Skeletal muscle cell (primary cell): ENCODE data around the gene ATF5.

Experiments
- DNase-seq: peaks from one replicate; pipeline ENCODE4 v3.0.0-alpha.2; 2010; ENCODE audit warnings: low read depth
- H3K4me3 ChIP-seq: 2 replicates; pipeline ENCODE4 v1.5.1; 2011; ENCODE audit warnings: low read depth, mild to moderate bottlenecking, control low read depth, low read length, moderate library complexity

ATF5 gene

DNA sequence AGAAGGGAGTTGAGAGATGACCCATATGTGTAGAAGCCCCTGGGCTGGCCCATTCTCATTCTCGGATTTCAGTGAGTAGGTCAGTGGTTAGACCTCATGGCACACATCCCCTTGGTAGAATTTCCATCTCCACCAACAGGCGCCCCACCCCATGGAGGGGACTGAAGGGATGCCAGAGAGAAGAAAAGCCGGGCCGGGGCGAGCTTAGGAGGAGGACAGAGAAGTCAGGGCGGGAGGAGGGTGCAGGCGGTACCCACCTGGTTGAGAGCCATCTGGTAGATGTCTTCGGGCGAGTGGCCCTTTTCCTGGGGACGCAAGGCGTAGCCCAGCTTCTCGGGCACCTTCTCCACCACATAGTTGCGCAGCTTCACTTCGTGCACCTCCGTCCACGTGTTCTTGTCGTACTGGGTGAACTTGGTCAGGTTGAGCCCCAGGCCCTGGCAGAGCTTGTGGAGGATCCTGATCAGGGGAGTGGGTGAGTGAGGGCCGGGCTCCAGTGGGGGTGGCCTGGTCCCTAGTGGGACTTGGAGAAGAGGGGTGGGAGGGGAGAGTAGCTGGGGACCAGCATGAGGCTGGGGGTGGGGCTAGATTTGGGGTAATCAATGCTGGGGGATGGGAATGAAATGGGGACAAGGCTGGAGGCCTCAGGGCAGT, 34.9 kb upstream of the ATF5 start:
- H3K4me3 ChIP-seq = no peak overlapping the region

DNA sequence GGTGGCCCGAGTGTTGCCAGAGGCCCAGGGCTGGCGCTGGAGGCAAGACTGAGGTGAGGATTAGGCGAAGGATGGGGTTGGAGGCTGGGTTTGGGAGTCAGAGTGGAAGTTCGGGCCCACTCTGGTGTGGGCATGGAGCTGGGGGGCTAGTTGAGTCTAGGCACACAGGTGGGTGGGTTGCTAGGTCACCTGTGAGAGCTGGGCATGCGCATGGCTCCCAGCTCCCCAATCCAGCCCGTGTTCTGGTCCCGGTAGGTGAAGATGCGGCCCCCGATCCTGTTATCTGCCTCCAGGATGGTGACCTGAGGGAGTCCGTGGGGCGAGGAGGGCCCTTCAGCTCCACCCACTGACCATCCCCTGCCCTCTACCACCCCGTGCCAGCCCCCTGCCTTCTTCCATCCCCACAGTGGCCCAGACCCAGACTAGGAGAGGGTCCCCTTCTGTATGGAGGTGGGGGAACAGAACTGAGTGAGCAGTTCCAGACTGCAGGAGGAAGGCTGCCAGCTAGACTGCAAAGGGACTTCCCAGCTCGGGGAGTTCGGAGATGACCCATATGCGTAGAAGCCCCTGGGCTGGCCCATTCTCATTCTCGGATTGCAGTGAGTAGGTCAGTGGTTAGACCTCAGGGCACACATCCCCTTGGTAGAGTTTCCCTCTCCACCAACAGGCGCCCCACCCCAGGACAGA, 34.0 kb upstream of the ATF5 start:
- no peak for DNase-seq
- no peak overlapping the region for H3K4me3 ChIP-seq

More for the DNA sequence above, 34.9 kb upstream of the ATF5 start:
- no peak for DNase-seq

DNA sequence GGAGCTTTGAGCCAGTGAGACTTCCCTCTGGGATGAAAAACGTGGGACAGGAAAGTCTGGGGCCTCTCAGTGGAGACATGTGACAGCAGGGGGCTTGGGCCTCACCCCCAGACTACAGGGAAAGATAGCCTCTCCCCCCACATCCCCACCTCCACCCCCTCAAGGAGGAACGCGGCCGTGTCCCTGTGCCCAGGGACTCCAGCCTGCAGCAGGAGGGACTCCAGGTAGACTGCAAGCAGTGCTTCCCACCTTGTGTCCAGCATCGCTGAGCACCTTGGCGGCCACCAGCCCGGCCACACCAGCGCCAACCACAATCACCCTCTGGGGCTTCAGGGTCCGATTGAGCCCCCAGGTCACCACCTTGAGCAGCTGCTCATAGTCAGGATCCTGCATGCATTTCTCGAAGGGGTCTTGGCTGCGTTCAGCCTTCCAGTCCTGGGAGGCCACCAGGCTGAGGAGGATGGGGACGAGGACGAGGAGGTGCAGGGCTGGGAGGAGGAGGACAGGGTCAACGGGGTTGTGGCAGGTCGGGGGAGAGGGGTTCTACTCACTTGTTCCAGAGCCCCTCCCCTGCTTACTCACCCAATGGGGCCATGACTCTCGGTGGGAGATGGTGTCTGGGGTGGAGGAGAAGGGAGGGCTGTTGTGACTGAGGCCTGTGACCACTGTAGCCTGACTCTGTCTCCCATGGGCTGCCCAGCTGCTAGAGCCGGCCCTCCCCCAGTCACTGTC, 33.3 kb upstream of the ATF5 start:
- no peak for DNase-seq
- no peak overlapping the region for H3K4me3 ChIP-seq

DNA sequence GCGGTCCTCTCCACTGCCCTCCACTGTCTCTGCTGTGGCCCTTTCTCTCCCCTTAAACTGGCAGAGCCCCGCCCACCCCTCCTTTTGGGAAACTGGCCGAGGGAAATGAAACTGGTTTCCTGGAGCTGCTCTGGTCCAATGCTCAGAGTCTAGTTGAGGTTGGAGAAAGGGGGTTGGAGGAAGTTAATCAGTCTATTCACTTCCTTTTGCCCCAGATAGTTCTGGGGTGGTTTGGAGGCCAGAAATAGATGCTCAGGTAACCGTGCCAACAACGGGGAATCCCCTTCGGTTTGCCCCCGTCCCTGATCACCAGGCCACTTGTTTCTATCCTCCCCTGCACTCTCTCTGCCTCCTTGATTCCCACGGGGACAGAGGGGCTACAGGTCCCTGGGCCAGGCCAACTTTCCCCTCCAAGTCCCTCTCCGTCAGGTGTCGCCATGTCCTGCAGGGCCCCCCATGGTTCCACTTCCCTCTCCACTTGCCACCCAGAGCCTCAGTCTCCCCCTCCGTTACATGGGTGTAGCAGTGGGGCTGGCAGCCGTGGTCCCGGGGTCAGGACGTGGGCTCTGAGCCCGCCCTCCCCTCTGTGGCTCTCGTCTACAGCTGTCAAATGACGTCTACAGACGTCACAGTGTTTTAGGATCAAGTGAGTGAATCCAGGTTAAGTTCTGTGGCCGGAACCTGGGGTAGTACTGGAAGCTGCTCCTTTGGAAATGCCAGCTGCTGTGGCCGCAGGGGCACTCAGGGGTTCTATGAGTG, 32.0 kb upstream of the ATF5 start, which contains the start of gene IL4I1:
Gene IL4I1 (minus strand): TSS at position 25 of the 759 bp plus-strand sequence. CDS start 727 bp downstream, outside the sequence.
- H3K4me3 ChIP-seq = no peak within 1 kb of the TSS
- no peak for DNase-seq

DNA sequence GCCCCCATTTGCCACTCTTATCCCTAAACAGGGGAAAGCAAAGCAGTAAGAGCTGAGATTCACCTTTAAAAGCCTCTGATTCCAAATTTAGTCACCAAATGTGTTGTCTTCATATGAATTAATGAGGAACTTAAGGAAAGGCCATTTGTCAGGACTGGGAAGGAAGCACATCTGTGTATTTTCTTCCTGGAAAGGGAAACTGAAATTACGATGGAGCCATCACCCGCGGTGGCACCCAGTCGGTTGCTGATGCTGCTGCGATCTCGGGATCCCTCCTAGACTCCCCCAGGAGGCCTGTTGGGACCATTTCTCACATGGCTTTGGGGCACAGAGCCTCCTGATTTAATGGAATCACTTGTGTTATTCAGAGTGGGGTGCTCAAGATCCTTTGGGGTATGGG, 24.9 kb upstream of the ATF5 start:
- DNase-seq = no peak

DNA sequence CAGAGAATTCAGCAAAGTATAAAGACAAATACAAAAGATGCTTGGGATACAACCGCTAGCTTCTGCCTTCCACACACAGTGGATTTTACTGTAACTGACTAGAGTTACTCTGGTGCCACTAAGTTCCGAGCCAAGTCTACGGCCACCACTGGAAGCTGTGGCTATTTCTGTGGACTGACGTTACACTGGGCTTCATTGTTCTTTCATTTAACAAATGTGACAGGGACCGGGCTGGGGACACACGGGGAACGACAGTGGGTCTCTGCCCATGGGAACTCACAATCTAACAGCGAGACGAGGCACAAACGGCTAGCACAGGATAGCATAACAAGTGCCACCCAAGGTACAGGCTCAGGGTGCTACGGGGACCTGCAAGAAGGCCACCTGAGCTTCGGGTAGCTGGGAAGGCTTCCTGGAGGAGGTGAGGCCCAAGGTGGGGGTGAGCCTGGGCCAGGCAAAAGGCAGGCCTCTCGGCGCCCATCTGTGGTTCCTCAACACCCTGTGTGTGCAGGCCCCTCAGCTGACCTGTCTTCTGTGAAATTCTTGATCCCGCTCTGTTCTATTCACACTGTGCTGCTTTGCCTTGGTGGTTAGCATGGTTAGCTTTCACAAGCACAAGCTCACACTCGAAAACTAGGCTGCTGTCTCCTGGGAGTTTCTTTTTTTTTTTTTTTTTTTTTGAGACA, 22.0 kb upstream of the ATF5 start:
- DNase-seq = no peak
- no peak overlapping the region for H3K4me3 ChIP-seq

More for the DNA sequence above, 24.9 kb upstream of the ATF5 start:
- H3K4me3 ChIP-seq = no peak overlapping the region

DNA sequence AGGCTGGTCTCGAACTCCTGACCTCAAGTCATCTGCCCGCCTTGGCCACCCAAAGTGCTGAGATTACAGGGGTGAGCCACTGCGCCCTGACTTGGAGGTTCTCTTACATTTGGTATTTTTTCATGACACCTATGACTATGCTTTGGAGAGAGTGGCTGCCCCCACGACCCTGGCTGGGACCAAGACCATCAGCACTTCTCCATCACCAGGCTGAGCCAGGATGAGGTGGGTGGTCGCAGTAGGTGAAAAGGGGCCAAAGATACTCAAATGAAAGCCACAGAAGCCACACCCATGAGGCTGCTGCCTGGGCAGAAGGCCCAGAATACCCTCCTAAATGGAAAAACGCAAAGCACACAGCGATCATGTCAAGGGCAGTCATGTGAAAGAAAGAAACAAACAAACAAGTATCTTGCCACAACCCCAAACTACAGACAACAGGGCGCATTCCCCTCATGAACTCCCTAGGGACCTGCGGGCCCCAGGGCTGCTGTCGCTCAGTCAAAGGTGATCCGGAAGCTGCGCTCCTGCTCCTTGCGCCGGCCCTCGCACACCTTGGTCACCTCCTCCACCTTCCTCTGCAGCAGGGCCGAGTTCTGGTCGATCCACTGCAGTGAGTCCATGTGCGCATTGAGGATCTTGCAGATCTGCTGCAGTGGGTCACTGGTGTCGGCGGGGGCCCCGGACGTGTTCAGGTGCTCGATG, 21.1 kb upstream of the ATF5 start:
- no peak for DNase-seq
- H3K4me3 ChIP-seq = no peak overlapping the region

DNA sequence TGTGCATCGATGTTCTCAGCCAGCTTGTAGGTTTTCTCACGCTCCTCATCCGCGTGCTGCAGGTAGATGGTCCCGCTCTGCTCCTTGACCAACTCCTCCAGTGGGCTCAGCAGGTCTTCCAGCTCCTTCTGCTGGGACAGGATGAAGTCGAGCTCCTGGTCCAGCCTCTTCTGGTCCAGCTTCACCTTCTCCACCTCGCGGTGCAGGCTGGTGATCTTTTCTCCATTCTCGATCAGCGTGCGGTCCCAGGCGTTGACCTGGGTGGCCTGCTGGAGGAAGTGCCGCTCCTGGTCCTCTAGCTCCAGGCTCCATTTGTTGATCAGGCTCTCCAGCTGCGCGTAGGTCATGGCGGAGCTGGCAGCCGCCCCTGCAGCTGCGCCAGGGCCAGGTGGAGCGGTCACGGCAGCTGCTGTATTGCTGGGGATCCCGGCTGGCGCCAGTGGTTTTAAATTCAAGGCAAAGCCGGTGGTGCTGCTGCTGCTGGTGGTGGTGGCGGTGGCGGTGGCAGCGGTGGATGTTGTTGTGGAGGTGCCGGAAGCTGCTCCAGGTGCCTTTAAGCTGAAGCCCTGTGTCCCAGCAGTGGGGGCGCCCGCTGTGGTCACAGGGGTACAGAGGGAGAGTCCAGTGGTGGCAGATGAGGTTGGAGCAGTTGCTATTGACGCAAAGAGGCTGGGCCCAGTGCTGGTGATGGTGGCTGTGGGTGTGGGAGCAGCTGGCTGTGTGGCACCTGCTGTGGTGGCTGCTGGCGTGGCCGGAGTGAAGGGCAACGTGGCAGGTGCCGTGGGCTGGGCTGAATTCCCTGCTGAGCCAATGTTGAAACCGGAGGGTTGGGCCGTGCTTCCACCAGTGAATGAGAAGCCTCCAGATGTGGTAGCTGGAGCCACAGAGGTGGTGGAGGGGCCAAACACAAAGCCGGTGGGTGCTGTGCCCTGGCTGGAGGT, 20.3 kb upstream of the ATF5 start:
- DNase-seq = no peak
- no peak overlapping the region for H3K4me3 ChIP-seq

DNA sequence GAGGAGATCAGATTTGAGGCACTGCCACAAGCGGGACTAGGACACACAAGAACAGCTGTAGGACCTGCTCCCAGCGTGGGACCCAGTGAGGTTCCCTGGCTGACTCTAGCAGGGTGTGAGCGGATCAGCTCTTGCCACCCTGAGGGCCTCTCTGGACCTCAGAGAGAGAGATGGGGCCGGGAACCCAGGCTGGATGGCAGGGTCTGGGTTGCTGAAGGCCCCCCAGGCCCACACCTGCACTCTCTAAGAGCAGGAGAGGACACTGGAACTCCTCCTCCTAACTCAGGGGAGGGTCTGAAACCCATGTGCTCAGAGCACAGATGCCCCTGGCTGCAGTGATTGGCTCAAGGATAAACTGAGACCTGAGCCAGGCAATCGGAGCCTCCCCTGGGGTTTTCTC, 18.8 kb upstream of the ATF5 start:
- no peak overlapping the region for H3K4me3 ChIP-seq
- no peak for DNase-seq

DNA sequence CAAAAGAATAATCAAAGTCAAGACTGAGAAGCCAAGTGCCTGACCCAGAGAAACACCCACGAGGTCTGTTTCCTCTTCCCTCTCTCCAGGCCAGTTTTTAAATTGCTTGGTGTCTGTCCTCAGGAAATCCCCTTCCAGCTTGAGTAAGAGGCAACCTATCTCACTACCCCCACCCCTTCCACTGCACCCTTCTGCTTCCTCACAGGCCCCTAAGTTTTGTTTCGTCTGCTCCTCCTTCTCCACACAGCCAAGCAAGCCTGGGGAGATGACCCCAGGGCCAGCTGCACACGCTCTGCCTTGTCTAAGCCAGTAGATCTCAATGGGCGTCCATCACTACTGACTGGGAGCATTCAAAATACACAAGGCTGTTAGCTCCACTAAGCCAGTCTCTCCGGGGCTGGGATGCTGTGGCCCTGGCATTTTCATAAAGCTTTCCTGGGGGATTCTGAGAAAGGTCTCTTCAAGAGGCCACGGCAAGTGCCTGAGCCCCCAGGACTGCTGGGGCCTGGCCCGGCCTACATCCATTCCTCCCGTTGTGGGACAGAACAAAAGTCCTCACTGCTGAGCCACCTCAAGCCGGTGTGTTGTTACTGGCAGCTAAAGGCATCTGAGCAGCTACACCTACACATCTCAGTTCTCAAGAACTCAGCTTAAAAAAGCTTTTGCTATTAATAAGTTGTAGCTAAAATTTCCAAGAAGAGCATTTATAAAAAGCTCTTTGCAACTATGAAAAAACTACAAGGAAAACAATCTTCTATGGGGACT, 17.4 kb upstream of the ATF5 start:
- no peak for DNase-seq

DNA sequence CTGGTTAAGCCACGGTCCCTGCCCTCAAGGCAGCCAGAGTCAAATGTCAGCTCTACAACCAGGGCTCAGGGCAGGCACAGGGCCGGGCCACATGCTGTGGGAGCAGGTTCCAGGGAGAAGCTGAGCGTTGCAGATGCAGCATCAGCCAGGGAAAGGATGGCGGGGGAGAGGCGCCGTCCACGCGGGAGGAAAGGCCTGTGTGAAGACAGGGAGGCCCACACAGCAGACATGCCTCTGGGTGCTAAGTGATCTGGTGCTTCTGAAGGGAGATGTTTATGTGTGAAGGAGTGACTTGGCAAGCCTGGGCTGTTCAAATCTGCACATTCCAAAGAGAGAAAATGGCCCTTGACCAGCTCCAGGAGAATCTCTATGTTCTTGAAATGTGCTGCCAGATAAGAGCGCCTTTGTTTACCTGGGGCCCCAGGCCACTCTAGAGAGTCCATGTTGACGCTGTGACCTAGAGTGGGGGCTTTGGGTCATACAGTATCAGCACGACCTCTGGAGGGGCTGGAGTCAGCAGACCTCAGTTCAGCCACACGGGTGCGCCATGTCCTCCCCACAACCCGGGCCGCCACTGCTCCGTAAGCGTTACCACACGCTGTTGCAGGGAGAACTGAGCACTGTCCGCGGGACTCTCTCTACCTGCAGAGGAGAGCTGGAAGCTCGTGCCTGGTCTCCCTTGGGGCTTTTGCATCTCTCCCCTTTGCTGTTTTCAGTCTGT, 15.9 kb upstream of the ATF5 start:
- no peak overlapping the region for H3K4me3 ChIP-seq
- DNase-seq = no peak

More for the DNA sequence above, 17.4 kb upstream of the ATF5 start:
- H3K4me3 ChIP-seq = no peak overlapping the region

DNA sequence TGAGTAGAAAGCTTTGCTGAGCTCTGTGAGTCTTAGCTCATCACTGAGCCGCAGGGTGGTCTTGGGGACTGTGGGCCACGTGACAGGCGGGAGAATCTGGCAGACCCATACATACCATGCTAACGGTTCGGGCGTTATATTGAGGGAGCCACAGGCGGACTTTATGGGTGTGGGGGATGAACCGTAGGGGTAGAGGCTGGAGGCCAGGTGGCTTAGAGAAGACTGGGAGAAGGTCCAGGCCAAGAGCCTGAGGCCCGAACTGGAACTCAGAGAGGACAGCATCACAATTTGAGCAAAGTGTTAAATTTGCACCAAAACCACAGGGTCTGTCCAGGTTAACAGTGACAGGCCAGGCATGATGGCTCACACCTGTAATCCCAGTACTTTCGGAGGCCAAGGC, 15.3 kb upstream of the ATF5 start:
- no peak for DNase-seq
- no peak overlapping the region for H3K4me3 ChIP-seq

DNA sequence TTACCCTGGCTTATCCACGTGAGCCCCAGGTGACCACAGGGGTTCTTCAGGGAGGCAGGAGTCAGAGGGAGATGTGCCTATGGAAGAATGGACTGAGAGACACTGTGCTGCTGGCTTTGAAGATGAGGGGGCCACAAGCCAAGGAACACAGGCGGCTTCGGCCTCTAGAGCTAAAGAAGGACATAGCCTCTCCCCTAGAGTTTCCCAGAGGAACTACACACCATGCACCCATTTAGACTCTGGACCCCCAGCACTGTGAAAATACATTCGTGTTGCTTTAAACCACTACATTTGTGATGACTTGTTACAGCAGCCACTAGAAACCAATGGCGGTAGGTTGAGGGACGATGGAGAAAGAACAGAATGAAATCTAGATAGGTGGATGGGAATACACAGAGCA, 13.7 kb upstream of the ATF5 start:
- no peak overlapping the region for H3K4me3 ChIP-seq

DNA sequence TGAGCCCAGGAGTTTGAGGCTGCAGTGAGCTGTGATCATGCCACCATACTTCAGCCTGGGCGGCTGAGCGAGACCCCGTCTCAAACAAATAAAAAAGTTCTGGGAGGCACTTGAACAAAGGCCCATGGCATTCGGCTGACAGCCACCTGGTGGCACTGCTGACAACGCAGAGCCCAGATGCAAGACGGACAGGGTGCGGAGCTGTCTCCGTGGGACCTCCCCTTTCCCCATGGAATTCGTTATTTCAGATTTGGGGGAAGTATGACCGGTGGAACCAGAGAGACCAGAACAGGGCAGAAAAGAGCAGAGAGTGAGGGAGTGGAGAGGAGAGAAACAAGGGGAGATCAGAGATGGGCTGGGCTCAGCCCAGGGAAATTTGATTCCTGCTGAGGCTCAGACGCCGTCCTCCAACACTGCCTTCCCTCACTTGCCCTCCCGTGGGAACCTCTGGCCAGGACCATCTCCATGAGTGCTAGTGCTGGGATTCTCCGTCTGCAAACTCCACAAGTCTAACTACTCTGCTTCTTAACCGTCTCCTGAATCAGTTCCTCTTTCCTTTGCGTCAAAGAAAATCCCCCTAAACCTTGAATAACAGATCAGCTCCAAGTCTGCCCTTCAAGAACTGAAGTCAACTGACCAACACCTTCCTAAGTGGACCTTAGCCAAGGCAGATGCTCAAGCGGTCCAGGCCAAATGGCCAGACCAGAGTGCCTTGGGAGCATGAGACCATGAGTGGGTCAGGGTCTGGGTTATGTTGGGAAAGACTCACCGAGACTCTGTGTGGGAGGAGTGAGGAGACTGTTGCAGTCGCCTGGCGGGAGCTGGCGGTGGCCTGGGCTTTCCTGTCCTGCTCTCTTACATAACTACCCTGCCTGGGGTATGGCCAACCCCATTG, 11.9 kb upstream of the ATF5 start:
- DNase-seq = no peak
- no peak overlapping the region for H3K4me3 ChIP-seq

More for the DNA sequence above, 13.7 kb upstream of the ATF5 start:
- no peak for DNase-seq

DNA sequence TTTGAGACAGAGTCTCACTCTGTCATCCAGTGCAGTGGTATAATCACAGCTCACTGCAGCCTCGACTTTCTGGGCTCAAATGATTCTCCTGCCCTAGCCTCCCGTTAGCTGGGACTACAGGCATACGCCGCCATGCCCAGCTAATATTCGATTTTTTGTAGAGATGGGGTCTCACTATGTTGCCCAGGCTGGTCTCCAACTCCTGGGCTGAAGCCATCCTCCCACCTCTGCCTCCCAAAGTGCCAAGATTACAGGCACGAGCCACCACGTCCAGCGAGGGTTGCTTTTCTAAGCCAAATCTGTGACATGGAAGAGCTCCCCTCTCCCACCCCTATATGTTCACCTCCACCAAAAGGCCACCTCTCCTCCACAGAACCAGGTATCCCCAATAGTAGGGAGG, 10.9 kb upstream of the ATF5 start:
- H3K4me3 ChIP-seq = no peak overlapping the region
- DNase-seq = no peak
